Activated CD8-positive, alpha-beta memory T cell treated with anti-CD3 and anti-CD28 coated beads, Interleukin-2, amount 50 U/mL, for 1 hour (primary cell): ENCODE results near the gene TSPAN1.
A peak's percentile ranks its signal among the peaks of the same experiment; 100 is the strongest.

Experiments
- DNase-seq: peaks from one replicate; pipeline ENCODE4 v3.0.0-alpha.2; 2020; ENCODE audit errors: extremely low read depth

TSPAN1 gene

GRCh38 chr1:46174448-46175231, at the start of gene TSPAN1:
TSPAN1 (plus strand) TSS chr1:46175087; CDS start chr1:46181108, 6,021 bp downstream.
- no peak for DNase-seq

- DNase-seq = no peak
These were observed 46.5 kb upstream of the TSPAN1 start for GRCh38 chr1:46128344-46128743.

GRCh38 chr1:46130121-46130520, 44.8 kb upstream of the TSPAN1 start:
- no peak for DNase-seq

- no peak for DNase-seq
These were observed 44.3 kb upstream of the TSPAN1 start for GRCh38 chr1:46130606-46131005.

- DNase-seq = no peak
These were observed 43.8 kb upstream of the TSPAN1 start for GRCh38 chr1:46131093-46131492.

- no peak for DNase-seq
These were observed 43.0 kb upstream of the TSPAN1 start for GRCh38 chr1:46131712-46132528.

- DNase-seq = peak; percentile 63
These were observed 42.2 kb upstream of the TSPAN1 start, which contains the start of gene PIK3R3 for GRCh38 chr1:46132529-46133180. PIK3R3 (minus strand) TSS chr1:46132629; CDS start chr1:46131952, 677 bp downstream.

- no peak for DNase-seq
These were observed 41.7 kb upstream of the TSPAN1 start for GRCh38 chr1:46133181-46133658.

- no peak for DNase-seq
These were observed 41.0 kb upstream of the TSPAN1 start for GRCh38 chr1:46133781-46134350.

GRCh38 chr1:46134660-46135331, 40.1 kb upstream of the TSPAN1 start:
- no peak for DNase-seq

- DNase-seq = no peak
These were observed 38.2 kb upstream of the TSPAN1 start for GRCh38 chr1:46136711-46137110.

- no peak for DNase-seq
These were observed 37.0 kb upstream of the TSPAN1 start for GRCh38 chr1:46137916-46138315.

GRCh38 chr1:46148318-46148717, 26.6 kb upstream of the TSPAN1 start:
- DNase-seq = no peak

- DNase-seq = no peak
These were observed 24.8 kb upstream of the TSPAN1 start for GRCh38 chr1:46150085-46150484.

- DNase-seq = no peak
These were observed 22.9 kb upstream of the TSPAN1 start for GRCh38 chr1:46152016-46152415.

GRCh38 chr1:46153228-46153627, 21.7 kb upstream of the TSPAN1 start:
- no peak for DNase-seq

GRCh38 chr1:46153732-46154131, 21.2 kb upstream of the TSPAN1 start:
- no peak for DNase-seq

- no peak for DNase-seq
These were observed 17.0 kb upstream of the TSPAN1 start for GRCh38 chr1:46157916-46158311.

GRCh38 chr1:46158312-46159281, 16.3 kb upstream of the TSPAN1 start:
- DNase-seq = no peak

- DNase-seq = no peak
These were observed 15.4 kb upstream of the TSPAN1 start for GRCh38 chr1:46159516-46159915.
